Mammary epithelial cell (primary cell): Measurements from ENCODE around the gene MORN4.

Experiments
- EZH2 ChIP-seq: IDR thresholded peaks from 2 replicates; pipeline ENCODE4 v1.6.1; 2012; ENCODE audit warnings: low read length, inconsistent platforms, borderline replicate concordance
- TF ChIP-seq, protein P1 (sequence below), 2 donors: IDR thresholded peaks in 1 of 2; conservative IDR thresholded peaks in 1 of 2; 2 replicates each; pipeline ENCODE4 v1.5.1; 2011 to 2012; ENCODE audit warnings: inconsistent platforms in 2 of 2, low read length in 2 of 2, mild to moderate bottlenecking in 2 of 2, control low read depth in 1 of 2, low read depth in 1 of 2; ENCODE audit not compliant: insufficient read depth in 1 of 2; ENCODE audit errors: extremely low read depth in 1 of 2

DNA sequence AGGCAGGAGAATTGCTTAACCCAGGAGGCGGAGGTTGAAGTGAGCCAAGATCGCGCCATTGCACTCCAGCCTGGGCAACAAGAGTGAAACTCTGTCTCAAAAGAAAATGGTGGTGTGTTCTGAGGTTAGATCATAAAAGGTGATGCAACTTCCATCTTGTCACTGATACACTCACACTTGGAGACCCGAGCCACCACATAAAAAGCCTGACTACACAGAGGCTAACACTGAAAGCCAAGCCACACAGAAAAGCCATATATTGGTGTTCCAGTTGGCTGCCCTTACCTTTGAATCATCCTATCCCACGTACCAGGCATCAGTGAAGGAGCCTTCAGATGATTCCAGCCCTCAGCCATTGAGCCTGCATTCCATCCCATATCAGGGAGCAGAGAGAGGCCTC lies 4.0 kb downstream of the MORN4 start:
- TF ChIP-seq, protein P1, sequence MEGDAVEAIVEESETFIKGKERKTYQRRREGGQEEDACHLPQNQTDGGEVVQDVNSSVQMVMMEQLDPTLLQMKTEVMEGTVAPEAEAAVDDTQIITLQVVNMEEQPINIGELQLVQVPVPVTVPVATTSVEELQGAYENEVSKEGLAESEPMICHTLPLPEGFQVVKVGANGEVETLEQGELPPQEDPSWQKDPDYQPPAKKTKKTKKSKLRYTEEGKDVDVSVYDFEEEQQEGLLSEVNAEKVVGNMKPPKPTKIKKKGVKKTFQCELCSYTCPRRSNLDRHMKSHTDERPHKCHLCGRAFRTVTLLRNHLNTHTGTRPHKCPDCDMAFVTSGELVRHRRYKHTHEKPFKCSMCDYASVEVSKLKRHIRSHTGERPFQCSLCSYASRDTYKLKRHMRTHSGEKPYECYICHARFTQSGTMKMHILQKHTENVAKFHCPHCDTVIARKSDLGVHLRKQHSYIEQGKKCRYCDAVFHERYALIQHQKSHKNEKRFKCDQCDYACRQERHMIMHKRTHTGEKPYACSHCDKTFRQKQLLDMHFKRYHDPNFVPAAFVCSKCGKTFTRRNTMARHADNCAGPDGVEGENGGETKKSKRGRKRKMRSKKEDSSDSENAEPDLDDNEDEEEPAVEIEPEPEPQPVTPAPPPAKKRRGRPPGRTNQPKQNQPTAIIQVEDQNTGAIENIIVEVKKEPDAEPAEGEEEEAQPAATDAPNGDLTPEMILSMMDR (conservative IDR thresholded peaks at IDR 0.05 in 1 of 2, IDR thresholded peaks at IDR 0.05 in 1 of 2; ENCODE audit: extremely low read depth in 1 of 2, insufficient read depth in 1 of 2, low read depth in 1 of 2, low read length in 2 of 2), result no peak
- TF ChIP-seq EZH2, result no peak
